Measurements from ENCODE around the gene ADPRHL1.
"Not testable (repeated sequence)": the region's sequence is repeated elsewhere in the genome, so short reads cannot be mapped to it uniquely, and the experiment has no call there.

The ADPRHL1 gene

DNA sequence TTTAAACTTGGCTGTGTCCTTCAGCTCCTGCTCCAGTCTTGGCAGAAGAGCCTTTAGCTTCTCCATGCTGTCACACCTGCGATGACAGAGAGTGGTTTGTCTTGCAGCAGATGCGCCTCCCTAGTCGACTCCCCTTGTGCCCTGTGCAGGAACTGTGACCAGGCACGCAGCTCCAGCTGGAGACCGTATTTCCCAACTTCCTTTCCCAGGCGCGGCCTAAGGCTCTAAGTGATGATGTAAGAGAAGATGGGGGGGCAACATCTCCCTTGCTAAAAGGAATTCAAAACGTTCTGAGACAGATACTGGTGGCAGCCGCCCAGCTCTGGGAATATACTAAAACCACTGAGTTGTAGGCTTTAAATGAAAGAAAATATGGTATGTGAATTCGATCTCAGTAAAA is 20.9 kb upstream of the ADPRHL1 start:
- Histone ChIP-seq H4K20me1 (peaks cover 4 to 31% (median 9%) of the 10 kb centered on the region in 11 experiments; a peak in 13 of 22 replicates), H3K4me3 (no peak overlapping the region), H3K36me3 (peaks cover 73 to 100% (median 93%) of the 10 kb centered on the region in 11 experiments), H3K4me2 (peak overlapping the region in 8 of 11 experiments; percentile 3 to 66 (median 46); a peak in 10 of 22 replicates), H3K27ac (peak overlapping the region in 8 of 11 experiments; percentile 20 to 68 (median 55); a peak in 11 of 22 replicates), H3K27me3 (no peaks in the 10 kb centered on the region), H3K9ac (peak overlapping the region in 4 of 11 experiments; percentile 8 to 42 (median 29); a peak in 5 of 22 replicates), H3K4me1 (peaks cover 0 to 33% (median 22%) of the 10 kb centered on the region in 10 experiments; a peak in 17 of 20 replicates), H3K9me3 (replicated peaks in 1 of 11) (no peaks in the 10 kb centered on the region)
- TF ChIP-seq Cebpa-rat (IDR thresholded peaks at IDR 0.05): peak in 3 of 11 experiments; percentile 8 to 27 (median 27); a peak in 1 of 22 replicates

DNA sequence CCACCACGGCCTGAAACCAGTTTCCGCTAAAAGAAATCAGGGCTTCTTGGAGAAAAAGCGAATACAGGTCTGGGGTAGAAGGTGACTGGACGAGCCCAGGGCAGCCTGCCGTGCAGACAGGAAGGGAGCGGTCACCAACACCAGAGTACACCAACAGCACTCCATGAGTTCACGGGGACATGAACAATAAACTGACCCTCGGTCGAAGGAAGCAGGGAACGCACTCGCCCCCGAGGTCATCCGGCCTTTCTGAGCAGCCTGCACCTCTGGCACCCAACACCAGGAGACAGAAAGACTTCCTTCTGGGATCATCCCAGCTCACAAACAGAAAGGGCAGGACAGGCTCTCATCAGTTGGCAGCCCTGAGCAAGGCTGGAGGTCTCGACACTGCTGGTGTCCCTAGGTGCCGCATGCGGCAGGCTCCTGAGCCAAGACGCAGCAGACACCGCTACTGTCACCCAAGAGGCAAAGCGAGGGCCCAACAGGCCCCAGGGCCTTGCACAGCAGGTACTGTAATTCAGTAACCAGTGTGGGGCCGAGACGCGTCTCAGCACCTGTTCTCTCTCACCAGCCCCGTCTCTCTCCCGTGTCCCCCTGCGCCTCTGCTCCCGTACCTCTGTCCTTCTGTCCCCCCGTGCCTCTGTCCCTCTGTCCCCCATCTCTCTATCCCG is 19.2 kb upstream of the ADPRHL1 start:
- Histone ChIP-seq H3K4me1 (peaks cover 0 to 44% (median 34%) of the 10 kb centered on the region in 10 experiments; a peak in 18 of 20 replicates), H4K20me1 (peaks cover 6 to 38% (median 15%) of the 10 kb centered on the region in 11 experiments; a peak in 14 of 22 replicates), H3K9me3 (replicated peaks in 1 of 11) (no peaks in the 10 kb centered on the region), H3K36me3 (peaks cover 57 to 100% (median 87%) of the 10 kb centered on the region in 11 experiments), H3K27ac (peak overlapping the region in 4 of 11 experiments; percentile 18 to 33 (median 23); a peak in 4 of 22 replicates), H3K27me3 (no peaks in the 10 kb centered on the region), H3K4me3 (no peak overlapping the region), H3K9ac (no peak overlapping the region), H3K4me2 (no peak overlapping the region)
- TF ChIP-seq Cebpa-rat (IDR thresholded peaks at IDR 0.05): no peak

DNA sequence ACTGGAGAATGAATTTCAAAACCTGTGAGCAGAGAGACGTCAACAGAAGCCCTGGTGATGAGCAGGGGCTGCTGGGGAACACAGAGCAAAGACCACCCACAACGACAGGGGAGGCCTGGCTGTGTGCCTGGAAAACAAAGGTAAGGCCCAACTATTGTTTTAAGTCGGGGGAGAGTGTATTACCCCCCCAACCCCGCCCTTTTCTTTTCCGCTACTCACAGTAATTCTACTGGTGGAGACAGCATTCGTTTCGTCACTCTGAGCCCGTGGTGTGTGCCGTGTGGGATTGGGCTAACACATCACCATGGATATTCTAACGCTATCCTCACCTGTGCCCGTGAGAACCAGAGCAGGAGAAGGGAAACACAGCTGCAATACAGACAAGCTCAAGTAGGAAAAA is 18.6 kb upstream of the ADPRHL1 start:
- Histone ChIP-seq H3K4me2 (no peak overlapping the region), H3K27me3 (no peaks in the 10 kb centered on the region), H3K27ac (no peak overlapping the region), H3K36me3 (peaks cover 57 to 100% (median 87%) of the 10 kb centered on the region in 11 experiments), H3K9ac (no peak overlapping the region), H3K4me3 (no peak overlapping the region), H3K9me3 (replicated peaks in 1 of 11) (no peaks in the 10 kb centered on the region), H3K4me1 (peaks cover 0 to 44% (median 34%) of the 10 kb centered on the region in 10 experiments; a peak in 18 of 20 replicates), H4K20me1 (peaks cover 6 to 38% (median 15%) of the 10 kb centered on the region in 11 experiments; a peak in 14 of 22 replicates)
- no peak for TF ChIP-seq Cebpa-rat (IDR thresholded peaks at IDR 0.05)

DNA sequence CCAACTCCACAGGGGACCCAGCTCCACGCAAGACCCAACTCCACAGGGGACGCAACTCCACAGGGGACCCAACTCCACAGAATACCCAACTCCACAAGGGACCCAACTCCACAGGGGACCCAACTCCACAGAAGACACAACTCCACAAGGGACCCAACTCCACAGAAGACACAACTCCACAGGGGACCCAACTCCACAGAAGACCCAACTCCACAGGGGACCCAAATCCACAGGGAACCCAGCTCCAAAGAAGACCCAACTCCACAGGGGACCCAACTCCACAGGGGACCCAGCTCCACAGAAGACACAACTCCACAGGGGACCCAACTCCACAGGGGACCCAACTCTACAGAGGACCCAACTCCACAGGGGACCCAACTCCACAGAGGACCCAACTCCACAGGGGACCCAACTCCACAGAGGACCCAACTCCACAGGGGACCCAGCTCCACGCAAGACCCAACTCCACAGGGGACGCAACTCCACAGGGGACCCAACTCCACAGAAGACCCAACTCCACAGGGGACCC is 17.4 kb upstream of the ADPRHL1 start:
- H3K4me3 ChIP-seq; H3K27me3 ChIP-seq; H3K9me3 ChIP-seq (replicated peaks in 1 of 11); H3K9ac ChIP-seq: not testable (repeated sequence)
- Histone ChIP-seq H4K20me1 (peaks cover 6 to 38% (median 15%) of the 10 kb centered on the region in 11 experiments; a peak in 14 of 22 replicates), H3K27ac (peak overlapping the region in 4 of 11 experiments; percentile 4 to 38 (median 6); a peak in 3 of 22 replicates), H3K4me2 (peak overlapping the region in 7 of 11 experiments; percentile 2 to 68 (median 24); a peak in 6 of 22 replicates), H3K4me1 (peaks cover 0 to 44% (median 34%) of the 10 kb centered on the region in 10 experiments; a peak in 18 of 20 replicates), H3K36me3 (peaks cover 58 to 100% (median 85%) of the 10 kb centered on the region in 11 experiments)

DNA sequence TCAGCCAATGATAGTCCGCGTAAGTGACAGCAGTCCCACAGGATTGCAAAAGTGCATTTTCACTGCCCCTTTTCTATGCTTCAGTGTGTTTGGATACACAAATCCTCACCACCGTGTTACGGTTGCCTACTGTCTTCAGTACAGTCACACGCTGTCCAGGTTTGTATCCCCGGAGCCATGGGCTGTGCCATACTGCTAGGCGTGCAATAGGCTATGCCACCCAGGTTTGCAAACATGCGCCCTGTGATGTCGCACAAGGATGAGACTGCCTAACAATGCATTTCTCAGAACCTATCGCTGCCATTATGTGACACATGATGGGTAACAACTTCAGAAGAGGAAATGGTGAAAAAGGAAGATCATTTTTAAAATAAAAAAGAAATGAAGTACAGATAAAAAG is 16.8 kb upstream of the ADPRHL1 start:
- H3K27me3 ChIP-seq: no peaks in the 10 kb centered on the region
- no peak overlapping the region for H3K9ac ChIP-seq
- peaks cover 53 to 100% (median 84%) of the 10 kb centered on the region in 11 experiments for H3K36me3 ChIP-seq
- H3K4me3 ChIP-seq: no peak overlapping the region
- H3K4me1 ChIP-seq: peaks cover 0 to 44% (median 32%) of the 10 kb centered on the region in 10 experiments; a peak in 18 of 20 replicates
- H3K9me3 ChIP-seq (replicated peaks in 1 of 11): no peaks in the 10 kb centered on the region
- H4K20me1 ChIP-seq: peaks cover 6 to 38% (median 12%) of the 10 kb centered on the region in 11 experiments; a peak in 14 of 22 replicates
- no peak for TF ChIP-seq Cebpa-rat (IDR thresholded peaks at IDR 0.05)
- H3K27ac ChIP-seq: peak overlapping the region in 3 of 11 experiments; percentile 4 to 38 (median 5); a peak in 2 of 22 replicates
- peak overlapping the region in 8 of 11 experiments; percentile 2 to 68 (median 22); a peak in 8 of 22 replicates for H3K4me2 ChIP-seq

DNA sequence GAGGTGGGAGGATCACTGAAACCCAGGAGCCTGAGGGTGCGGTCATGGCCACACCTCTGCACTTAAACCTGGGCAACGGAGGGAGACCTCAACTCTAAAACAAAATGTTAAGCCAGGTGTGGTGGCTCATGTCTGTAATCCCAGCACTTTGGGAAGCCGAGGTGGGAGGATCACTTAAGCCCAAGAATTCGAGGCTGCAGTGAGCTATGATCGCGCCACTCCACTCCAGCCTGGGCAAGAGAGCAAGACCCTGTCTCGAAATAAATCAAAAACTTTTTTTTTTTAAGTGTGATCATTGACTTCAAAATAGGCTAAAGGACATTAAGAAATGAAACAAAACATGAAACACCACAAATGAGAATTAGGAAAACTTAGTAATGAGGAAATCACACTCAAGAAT is 16.3 kb upstream of the ADPRHL1 start:
- TF ChIP-seq Cebpa-rat (IDR thresholded peaks at IDR 0.05): no peak
- H3K36me3 ChIP-seq: peaks cover 50 to 100% (median 82%) of the 10 kb centered on the region in 11 experiments

DNA sequence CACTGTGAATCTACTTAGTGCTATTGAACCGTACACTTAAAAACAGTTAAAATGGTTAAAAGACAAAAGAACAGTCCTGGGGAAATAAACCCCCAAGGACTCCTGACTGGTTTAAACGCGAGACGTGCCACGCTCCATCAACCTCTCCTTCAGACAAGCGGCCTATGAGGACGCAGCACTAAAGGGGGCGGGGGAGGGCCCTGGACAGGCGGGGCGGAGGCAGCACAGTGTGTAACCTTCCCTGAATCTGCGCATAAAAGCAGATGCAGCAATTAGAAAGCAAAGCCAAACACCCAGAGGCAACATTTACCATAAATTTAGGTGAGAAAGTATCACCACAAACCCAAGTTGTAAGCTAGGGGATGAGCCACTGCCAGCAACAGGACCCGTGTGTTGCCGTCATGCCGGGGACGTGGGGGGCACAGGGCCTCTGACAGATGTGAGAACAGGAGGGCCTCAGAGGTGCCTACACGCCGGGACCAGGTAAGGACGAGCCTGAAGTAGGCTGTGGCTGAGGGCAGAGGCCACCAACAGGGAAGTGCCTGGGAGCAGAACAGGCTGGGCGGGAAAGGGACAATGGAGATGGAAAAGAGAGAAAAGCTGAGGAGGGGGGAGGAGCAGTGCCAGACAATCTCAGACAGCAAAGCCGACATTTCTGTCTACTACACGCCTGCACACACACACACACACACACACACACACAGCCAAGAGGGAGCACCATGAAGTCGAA is 15.3 kb upstream of the ADPRHL1 start:
- Histone ChIP-seq H3K4me3 (no peak overlapping the region), H3K4me2 (peak overlapping the region in 10 of 11 experiments; percentile 5 to 69 (median 62); a peak in 17 of 22 replicates), H3K27me3 (no peaks in the 10 kb centered on the region), H3K27ac (peak overlapping the region in 5 of 11 experiments; percentile 26 to 50 (median 44); a peak in 7 of 22 replicates), H3K9me3 (replicated peaks in 1 of 11) (no peaks in the 10 kb centered on the region), H4K20me1 (peaks cover 6 to 35% (median 15%) of the 10 kb centered on the region in 11 experiments; a peak in 15 of 22 replicates), H3K4me1 (peaks cover 0 to 31% (median 22%) of the 10 kb centered on the region in 10 experiments; a peak in 17 of 20 replicates), H3K9ac (peak overlapping the region in 7 of 11 experiments; percentile 25 to 46 (median 39); a peak in 8 of 22 replicates), H3K36me3 (peaks cover 45 to 100% (median 77%) of the 10 kb centered on the region in 11 experiments)
- TF ChIP-seq Cebpa-rat (IDR thresholded peaks at IDR 0.05): no peak

More for the DNA sequence above, 16.3 kb upstream of the ADPRHL1 start:
- peak overlapping the region in 8 of 11 experiments; percentile 24 to 68 (median 62); a peak in 5 of 22 replicates for H3K4me2 ChIP-seq
- peaks cover 6 to 38% (median 12%) of the 10 kb centered on the region in 11 experiments; a peak in 15 of 22 replicates for H4K20me1 ChIP-seq
- H3K4me1 ChIP-seq: peaks cover 0 to 39% (median 30%) of the 10 kb centered on the region in 10 experiments; a peak in 18 of 20 replicates
- 0 out of 22 replicates have a peak overlapping the region, but pooled peaks of 1 of the 11 experiments have one; percentile 46 for H3K9ac ChIP-seq
- no peaks in the 10 kb centered on the region for H3K27me3 ChIP-seq
- peak overlapping the region in 4 of 11 experiments; percentile 22 to 50 (median 41); a peak in 4 of 22 replicates for H3K27ac ChIP-seq
- H3K9me3 ChIP-seq (replicated peaks in 1 of 11): no peaks in the 10 kb centered on the region
- H3K4me3 ChIP-seq: no peak overlapping the region

DNA sequence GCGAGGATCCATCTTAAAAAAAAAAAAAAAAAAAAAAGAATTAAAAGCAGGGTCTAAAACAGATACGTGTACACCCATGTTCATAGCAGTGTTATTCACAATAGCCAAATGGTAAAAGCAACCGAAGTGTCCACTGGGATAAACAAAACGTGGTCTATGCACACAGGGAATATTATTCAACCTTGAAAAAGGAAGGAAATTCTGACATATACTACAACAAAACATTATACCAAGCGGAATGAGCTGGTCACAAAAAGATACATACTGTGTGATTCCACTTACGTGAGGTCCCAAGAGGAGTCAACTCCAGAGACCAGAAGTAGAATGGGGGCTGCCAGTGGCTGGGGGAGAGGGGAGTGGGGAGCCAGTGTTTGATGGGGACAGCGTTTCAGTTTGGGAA is 14.7 kb upstream of the ADPRHL1 start:
- Histone ChIP-seq H3K9ac (0 out of 22 replicates have a peak overlapping the region, but pooled peaks of 1 of the 11 experiments have one; percentile 46), H3K27me3 (no peaks in the 10 kb centered on the region), H3K36me3 (peaks cover 41 to 100% (median 71%) of the 10 kb centered on the region in 11 experiments), H3K4me2 (peak overlapping the region in 9 of 11 experiments; percentile 5 to 69 (median 62); a peak in 10 of 22 replicates), H3K27ac (peak overlapping the region in 3 of 11 experiments; percentile 26 to 47 (median 26); a peak in 3 of 22 replicates), H3K4me1 (peaks cover 0 to 31% (median 22%) of the 10 kb centered on the region in 10 experiments; a peak in 17 of 20 replicates), H3K4me3 (no peak overlapping the region), H4K20me1 (peaks cover 6 to 35% (median 15%) of the 10 kb centered on the region in 11 experiments; a peak in 15 of 22 replicates), H3K9me3 (replicated peaks in 1 of 11) (no peaks in the 10 kb centered on the region)
- TF ChIP-seq Cebpa-rat (IDR thresholded peaks at IDR 0.05): no peak

Measured in BLaER1 treated with 17β-estradiol and CSF1 and Interleukin-3, amounts not matched to agents 10 nM and 100 nM (cell line).